Brain microvascular endothelial cell (primary cell): ENCODE results near the gene GALNTL6.
"Not testable (repeated sequence)": the region's sequence is repeated elsewhere in the genome, so short reads cannot be mapped to it uniquely, and the experiment has no call there.

Experiments
- DNase-seq: peaks from one replicate; pipeline ENCODE4 v3.0.0-alpha.2; 2020
- H3K27ac ChIP-seq: fragments of 250-450 bp; sonication (Bioruptor Pico); 2 replicates; pipeline ENCODE4 v1.5.1; 2020; ENCODE audit warnings: mild to moderate bottlenecking, moderate library complexity
- H3K27me3 ChIP-seq: fragments of 250-450 bp; sonication (Bioruptor Pico); replicated peaks from 2 replicates; pipeline ENCODE4 v1.5.1; 2020; ENCODE audit warnings: mild to moderate bottlenecking
- H3K36me3 ChIP-seq: fragments of 250-450 bp; sonication (Bioruptor Pico); replicated peaks from 2 replicates; pipeline ENCODE4 v1.5.1; 2020; ENCODE audit warnings: mild to moderate bottlenecking
- H3K4me3 ChIP-seq: 2 replicates; pipeline ENCODE4 v1.5.1; 2011; ENCODE audit warnings: low read depth, mild to moderate bottlenecking, control low read depth, low read length, moderate library complexity
- CTCF ChIP-seq: IDR thresholded peaks from 2 replicates; pipeline ENCODE4 v1.5.1; 2011; ENCODE audit warnings: low read depth, mild to moderate bottlenecking, moderate library complexity, low read length, control low read depth, inconsistent platforms; ENCODE audit errors: missing control alignments
- in situ Hi-C: cut with HindIII; loops from 2 replicates; pipeline ENCODE4 v1.10.0; 2017; ENCODE audit warnings: low sequenced_read_pairs, low pct_ligation_motif_present

The GALNTL6 gene

GRCh38 chr4:172786039-172786792 is 973.0 kb downstream of the GALNTL6 start:
- no peaks in the 10 kb centered on the region for H3K27me3 ChIP-seq
- no peak for TF ChIP-seq CTCF
- H3K4me3 ChIP-seq = no peak overlapping the region
- no peak overlapping the region for H3K27ac ChIP-seq
- no peak for DNase-seq
- no peaks in the 10 kb centered on the region for H3K36me3 ChIP-seq
- in situ Hi-C loops = no loop called here

DNA sequence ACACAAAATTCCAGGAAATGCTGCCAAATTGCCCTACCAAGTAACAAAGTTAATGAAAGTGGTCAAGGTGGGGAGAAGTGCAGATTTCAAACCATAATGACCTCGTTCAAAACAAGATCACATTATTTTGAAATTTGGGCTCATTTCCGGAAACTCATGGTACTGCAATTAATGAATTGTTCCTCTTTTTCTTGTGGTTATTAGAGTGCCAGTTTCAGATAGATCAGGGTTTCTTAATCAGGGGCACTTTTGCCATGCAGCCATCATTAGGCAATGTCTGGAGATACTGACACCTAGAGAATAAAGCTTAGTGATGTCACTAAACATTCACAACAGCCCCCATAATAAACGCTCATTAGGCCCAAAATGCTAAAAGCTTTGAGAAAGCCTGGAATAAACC is 973.9 kb downstream of the GALNTL6 start:
- in situ Hi-C loops = no loop called here
- no peak for DNase-seq
- Histone ChIP-seq H3K27ac (no peak overlapping the region), H3K27me3 (no peaks in the 10 kb centered on the region), H3K36me3 (no peaks in the 10 kb centered on the region), H3K4me3 (no peak overlapping the region)
- no peak for TF ChIP-seq CTCF

DNA sequence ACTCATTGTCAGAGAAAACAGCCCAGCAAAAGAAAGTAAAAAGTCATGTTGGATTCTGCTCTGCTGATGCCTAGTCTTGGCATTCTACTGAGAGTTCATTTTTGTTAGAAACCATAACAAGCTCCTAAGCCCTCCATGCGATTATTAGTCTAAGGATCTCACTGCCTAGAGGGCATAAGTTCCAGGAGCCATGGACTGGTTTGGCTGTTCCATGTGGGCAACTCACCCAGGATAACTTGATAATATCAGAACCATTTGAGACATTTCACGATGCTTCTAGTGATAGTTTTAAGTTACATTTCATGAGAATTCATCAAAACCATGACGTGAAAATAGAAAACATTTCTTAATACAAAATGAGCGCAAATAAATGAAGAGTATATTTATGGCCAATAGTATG is 978.6 kb downstream of the GALNTL6 start:
- Histone ChIP-seq H3K4me3 (no peak overlapping the region), H3K27ac (no peak overlapping the region), H3K36me3 (no peaks in the 10 kb centered on the region), H3K27me3 (no peaks in the 10 kb centered on the region)
- no peak for TF ChIP-seq CTCF
- DNase-seq = no peak
- in situ Hi-C loops = no loop called here

- DNase-seq = no peak
- no peak overlapping the region for H3K4me3 ChIP-seq
- in situ Hi-C loops = no loop called here
- H3K36me3 ChIP-seq = no peaks in the 10 kb centered on the region
- TF ChIP-seq CTCF = no peak
- no peaks in the 10 kb centered on the region for H3K27me3 ChIP-seq
- no peak overlapping the region for H3K27ac ChIP-seq
Measured at GRCh38 chr4:172793565-172794306, 980.5 kb downstream of the GALNTL6 start.

DNA sequence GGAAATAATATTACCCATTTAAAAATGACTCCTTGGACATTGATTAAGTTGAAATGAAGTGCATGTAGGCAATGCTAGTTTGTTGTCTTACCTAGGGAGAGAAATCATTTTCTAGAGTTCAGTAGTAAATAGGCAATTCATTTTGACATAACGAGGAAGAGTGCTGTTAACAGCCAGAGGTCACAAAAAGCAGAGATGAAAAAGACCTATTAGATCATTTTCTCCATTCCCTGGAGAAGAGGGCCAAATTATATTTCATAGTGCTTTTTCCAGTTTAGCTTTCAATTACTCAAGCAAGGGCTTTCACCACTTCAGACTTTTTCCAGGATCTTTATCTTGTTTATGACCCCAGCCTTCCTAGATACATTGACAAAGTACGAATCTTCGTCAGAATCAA is 981.1 kb downstream of the GALNTL6 start:
- H3K36me3 ChIP-seq = no peaks in the 10 kb centered on the region
- DNase-seq = no peak
- no peak for TF ChIP-seq CTCF
- no peaks in the 10 kb centered on the region for H3K27me3 ChIP-seq
- no peak overlapping the region for H3K4me3 ChIP-seq
- no peak overlapping the region for H3K27ac ChIP-seq
- in situ Hi-C loops = no loop called here

- H3K36me3 ChIP-seq, DNase-seq, H3K27me3 ChIP-seq, H3K4me3 ChIP-seq, in situ Hi-C loops, H3K27ac ChIP-seq: not testable (repeated sequence)
Measured at GRCh38 chr4:172797281-172797680, 984.1 kb downstream of the GALNTL6 start.
